ENCODE data around the gene SSC5D. TPM values are rescaled to one million over a fixed set of nuclear protein-coding genes. Genes with fewer than 3 reads are reported as not detected.

SSC5D gene
- total RNA-seq, 1 experiment from 2014 or later, result 1.5 TPM

GRCh38 chr19:55508120-55508519 is 19.9 kb downstream of the SSC5D start:
- no TSS peak for BruUV-seq (replicated peaks)
- Histone ChIP-seq H3K4me3 (replicated peaks in 1 of 2; ENCODE audit: low read depth in 1 of 2, low read length in 2 of 2) (no peak overlapping the region), H2AFZ (ENCODE audit: low read depth, low read length, poor library complexity, severe bottlenecking) (no peak overlapping the region), H4K20me1 (ENCODE audit: insufficient read depth) (no peaks in the 10 kb centered on the region), H3K79me2 (ENCODE audit: insufficient read depth, low read length) (no peaks in the 10 kb centered on the region), H3K27me3 (ENCODE audit: insufficient read depth, low read length) (no peaks in the 10 kb centered on the region), H3K4me1 (ENCODE audit: control insufficient read depth in 1 of 2, insufficient read depth in 2 of 2, low read length in 2 of 2) (peaks cover 0 to 4% of the 10 kb centered on the region in 2 experiments; a peak in 1 of 4 replicates), H3K9me2 (ENCODE audit: insufficient read depth) (no peaks in the 10 kb centered on the region), H3K4me2 (ENCODE audit: low read length) (no peak overlapping the region), H3K36me3 (ENCODE audit: control insufficient read depth in 1 of 2, insufficient read depth in 2 of 2, low read length in 2 of 2) (no peaks in the 10 kb centered on the region), H3K27ac (ENCODE audit: low read depth, low read length) (no peak overlapping the region), H3K9me3 (ENCODE audit: control insufficient read depth in 1 of 2, insufficient read depth in 1 of 2, low read depth in 1 of 2, low read length in 2 of 2) (no peaks in the 10 kb centered on the region), H3K9ac (ENCODE audit: low read length) (no peak overlapping the region)
- ChIA-PET POLR2A (no interaction called here), RAD21 (ENCODE audit: low non-redundant PET in 1 of 2, low total read pairs in 2 of 2, uncharacterized antibody in 2 of 2, unreplicated experiment in 2 of 2) (no interaction called here), CTCF (interaction anchor here (0.8 kb wide), 1 partner anchor 98 kb away, joined by 4 read pairs; no protein-coding TSS in a partner anchor)
- TF ChIP-seq EGR1 (IDR thresholded peaks at IDR 0.05; ENCODE audit: low read depth) (no peak), EZH2phosphoT487 (IDR thresholded peaks at IDR 0.05; ENCODE audit: borderline replicate concordance) (no peak), ZBTB33 (IDR thresholded peaks at IDR 0.05; ENCODE audit: extremely low read depth, insufficient replicate concordance, low read length) (no peak), EZH2 (IDR thresholded peaks at IDR 0.05) (no peak), CBX3 (IDR thresholded peaks at IDR 0.05; ENCODE audit: low read depth) (no peak), CTCF (IDR thresholded peaks at IDR 0.05 in 2 of 3, conservative IDR thresholded peaks at IDR 0.05 in 1 of 3; ENCODE audit: borderline replicate concordance in 1 of 3, insufficient read depth in 1 of 3, low read depth in 2 of 3, low read length in 2 of 3) (no peak)
- DNase-seq (ENCODE audit: low read depth, low spot score) (no peak), ATAC-seq (no peak)
- intact Hi-C loops (cut with micrococcal nuclease), result no loop called here
